Measurements from ENCODE around the gene DNM3.

The DNM3 gene

DNA sequence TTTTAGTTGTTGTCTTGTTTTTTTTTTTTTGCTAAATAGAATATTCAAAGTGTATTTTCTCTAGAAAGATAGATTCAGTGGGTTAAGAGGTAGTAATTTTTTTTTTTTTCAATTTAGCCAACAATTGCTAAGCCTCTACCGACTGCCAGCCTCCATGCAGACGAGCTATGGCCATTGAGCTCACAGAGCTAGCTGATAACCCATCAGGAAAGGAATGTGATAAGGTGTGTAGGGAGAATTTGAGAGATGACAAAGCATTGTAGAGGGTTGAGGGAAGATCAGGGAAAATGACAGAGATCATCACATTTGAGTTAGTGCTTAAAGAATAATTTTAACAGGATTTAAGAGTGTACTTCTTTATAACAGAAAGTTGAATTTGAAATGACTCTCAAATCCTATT, 30.6 kb downstream of the DNM3 start:
- DNase-seq (ENCODE audit: low read depth) = no peak

DNA sequence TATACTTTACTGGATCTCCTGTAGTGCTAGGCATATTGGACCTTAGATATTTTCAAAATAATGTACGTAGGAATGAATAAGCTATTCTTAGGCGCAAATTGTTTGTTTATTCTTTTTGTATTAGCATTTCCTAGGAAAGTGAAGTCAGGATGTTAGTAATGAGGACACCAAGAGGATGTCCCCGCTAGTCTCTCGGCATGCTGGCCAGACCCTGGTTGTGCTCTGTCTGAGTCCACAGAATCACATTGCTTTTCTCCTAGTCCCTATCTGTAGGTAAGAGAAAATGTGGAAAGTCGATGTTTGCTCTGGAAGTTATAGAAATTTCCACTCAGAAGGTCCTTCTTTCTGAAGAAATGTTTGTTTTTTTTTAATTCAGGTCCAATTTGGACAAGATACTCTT, 31.1 kb downstream of the DNM3 start:
- no peak for DNase-seq (ENCODE audit: low read depth)

DNA sequence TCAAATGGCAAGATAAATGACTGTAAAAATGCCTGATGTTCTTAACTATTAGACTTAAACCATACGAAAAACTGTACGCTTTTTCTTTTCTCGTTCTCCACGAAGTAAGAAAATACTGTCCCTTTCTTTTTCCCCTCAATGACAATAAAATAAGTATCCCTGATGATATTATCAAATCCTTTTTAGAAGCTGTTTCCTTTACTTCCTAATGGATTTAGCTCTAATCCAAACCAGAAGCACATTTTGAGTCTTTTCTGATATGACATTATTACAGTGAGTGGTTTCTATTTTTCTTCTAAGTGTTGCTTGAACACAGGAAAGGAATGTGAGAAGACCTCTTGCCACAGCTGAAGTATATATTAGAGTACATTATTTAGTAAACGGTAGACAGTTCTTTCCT, 32.4 kb downstream of the DNM3 start:
- DNase-seq (ENCODE audit: low read depth) = no peak

DNA sequence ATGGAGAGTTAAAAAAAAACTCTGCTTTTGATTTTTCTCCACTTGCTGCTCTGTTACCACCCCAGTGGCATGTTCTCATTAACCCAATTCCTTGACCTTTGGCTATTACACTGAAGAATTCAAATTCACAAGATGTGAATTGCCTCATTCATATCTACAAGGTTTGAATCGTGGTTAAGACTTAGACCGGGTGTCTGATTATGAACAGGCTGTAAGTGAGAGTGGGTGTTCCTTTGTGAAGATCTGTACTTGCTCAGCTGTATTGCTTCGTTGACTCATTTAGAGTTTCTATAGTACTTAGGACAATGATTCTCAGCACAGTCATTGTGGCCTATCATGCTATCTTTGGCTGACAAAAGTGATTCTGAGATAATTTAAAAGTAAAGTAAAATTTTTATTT, 36.4 kb downstream of the DNM3 start:
- DNase-seq (ENCODE audit: low read depth) = no peak

DNA sequence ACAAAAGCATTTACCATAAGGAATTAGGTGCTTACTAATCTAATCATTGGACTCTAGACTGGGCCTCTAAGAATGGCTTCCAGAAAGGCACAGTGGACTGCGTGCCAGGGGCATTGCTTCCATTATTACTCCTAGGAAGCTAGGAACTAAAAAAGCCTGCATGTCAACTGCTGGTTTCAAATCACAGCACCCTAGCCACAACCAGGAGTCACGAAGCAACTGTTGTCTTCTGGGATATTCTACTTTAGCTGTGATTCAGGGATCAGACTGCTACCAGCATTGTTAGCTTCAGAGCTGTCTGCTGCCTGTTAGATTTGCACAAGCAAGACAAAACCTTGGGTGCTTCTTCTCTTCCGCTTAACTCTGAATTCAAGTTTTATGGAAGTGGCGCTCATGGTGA, 38.3 kb downstream of the DNM3 start:
- DNase-seq (ENCODE audit: low read depth) = no peak

DNA sequence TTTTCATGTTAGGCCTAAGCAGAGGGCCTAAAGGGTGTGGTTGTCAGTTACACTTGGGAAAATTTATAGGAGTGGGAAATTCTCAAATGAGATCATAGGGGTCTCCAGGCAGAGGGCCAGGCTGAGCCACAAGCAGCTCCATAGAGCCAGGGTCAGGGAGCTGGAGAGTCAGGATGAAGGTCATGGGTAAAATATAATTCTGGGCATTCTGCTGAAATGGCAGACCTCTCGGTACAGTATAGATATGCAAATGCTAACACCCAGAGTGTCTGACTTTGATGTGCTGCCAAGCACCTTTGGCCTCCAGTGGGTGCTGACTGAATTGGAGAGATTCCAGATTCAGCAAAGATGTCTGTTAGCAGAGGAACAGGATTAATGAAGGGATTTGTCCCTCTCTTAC, 40.1 kb downstream of the DNM3 start:
- DNase-seq (ENCODE audit: low read depth) = no peak

DNA sequence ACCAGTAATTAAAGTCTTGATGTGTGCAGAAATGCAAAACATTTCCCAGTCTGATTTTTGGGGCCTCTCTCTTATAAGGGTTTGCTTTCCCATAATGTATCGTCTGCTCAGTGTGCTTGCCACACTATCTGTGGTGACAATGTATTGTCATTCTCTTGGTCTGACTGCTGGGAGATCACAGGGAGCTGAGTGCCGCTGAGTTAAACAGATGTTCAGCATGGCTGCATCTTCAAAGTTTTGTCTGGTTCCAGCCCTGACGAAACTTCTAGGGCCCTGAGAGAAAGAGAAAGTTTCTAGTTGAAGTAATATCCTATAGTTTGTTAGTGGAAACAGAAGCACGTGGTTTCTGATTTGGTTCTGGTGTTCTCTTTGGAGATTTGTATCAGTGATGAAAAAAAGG, 42.6 kb downstream of the DNM3 start:
- DNase-seq (ENCODE audit: low read depth) = no peak

DNA sequence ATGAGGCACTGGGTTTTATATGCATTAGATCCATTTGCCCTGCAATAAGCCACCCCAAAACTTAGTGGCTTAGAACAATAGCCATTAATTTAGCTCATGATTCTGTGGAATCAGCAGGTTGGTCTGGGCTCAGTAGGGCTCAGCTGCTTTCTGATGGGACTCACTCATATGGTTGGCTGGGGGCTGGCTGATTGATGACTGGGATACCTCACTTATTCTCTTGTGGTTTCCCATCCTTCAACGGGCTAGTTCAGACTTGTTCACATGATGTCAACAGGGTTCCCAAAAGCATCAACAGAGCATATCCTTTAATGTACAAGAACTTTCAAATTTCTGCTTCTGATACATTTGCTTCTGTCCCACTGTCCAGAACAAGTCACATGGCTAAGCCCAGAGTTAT, 43.2 kb downstream of the DNM3 start:
- no peak for DNase-seq (ENCODE audit: low read depth)

DNA sequence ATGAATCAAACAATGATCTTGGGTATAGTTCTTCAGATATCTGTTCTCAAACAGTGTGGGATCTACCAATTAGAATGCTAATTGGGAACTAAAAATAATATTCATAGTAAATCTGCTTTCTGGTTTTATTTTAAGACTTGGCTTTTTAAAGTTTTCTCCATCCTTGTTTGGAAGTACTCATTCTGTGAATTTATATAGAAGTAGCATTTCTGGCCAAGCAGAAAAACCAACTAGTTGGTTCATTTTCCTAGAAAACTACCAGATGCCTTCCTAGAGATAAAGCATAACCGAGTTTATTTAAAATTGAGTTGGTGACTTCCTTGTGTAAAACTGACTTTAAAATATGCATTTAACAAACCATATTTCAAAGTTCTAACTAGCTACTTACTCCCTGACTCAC, 48.8 kb downstream of the DNM3 start:
- no peak for DNase-seq (ENCODE audit: low read depth)

DNA sequence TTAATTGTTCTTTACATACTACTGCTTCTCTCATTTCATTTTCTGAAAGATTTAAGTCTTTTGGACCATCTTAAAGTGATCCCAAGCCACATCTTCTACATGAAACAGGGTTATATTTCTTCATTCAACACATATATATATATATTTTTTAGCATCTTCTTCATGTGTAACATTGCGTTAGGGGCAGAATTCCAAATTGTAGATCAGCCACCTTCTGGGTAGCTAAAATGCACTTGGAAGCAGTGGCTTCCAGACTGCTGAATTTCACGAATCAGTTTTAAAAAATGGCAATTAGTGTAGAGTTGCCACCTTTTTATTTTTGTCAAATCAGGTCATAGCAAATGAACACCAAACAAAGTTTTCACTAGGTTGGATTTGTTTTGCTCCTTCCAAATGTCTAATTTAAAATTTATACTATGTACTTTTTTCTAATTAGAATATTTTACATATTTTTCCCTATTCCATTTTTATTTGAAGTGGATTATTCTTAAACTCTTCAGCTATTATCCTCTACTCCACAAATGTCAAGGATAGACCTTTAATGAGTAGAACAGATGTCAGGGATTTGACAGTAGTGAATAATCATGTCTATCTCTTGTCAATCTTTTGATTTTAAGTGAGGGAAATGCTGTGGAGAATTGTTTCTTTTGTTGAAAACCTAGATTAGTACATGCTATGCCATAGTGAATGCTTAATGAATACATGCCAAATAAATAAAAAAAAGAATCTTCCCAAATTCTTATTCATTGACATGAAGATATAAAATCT, 55.8 kb downstream of the DNM3 start:
- no peak for DNase-seq (ENCODE audit: low read depth)

DNA sequence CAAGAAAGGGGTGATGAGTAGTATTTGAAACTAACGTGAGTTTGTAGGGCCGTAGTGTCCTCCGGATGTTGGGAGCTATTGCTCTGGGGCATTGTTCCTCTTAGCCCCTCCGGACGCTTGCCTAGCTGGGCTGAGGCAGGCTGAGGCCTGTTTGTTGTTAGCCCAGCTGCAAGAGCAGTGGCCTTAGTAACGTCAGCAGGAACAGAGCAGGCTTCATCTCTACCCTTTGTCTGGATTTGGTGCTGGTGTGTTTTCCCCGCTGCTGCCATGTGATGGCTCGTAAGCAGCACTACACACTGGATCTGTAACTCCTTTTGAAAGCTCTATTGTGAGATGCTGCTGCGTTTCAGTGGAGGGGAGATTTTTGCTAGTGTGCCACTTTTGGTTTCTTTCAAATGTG, 57.6 kb downstream of the DNM3 start:
- DNase-seq (ENCODE audit: low read depth) = no peak

DNA sequence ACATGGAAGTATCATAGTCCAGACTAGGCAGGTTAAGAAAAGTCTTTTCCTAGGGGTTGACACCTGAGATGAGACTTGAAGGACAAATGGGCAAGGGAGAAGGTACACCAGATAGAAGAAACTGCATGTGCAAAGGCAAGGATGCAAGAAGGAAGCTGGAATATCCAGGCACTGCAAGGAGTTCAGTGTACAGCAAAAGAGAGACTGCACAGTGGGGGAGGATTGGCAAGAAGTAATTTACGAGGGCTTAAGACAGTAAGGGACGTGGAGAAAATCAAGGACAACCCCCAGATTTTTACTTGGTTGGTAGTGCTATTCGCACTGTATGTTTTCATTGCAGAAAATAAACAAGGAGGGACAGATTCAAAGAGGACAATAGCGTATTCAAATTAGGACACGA, 58.5 kb downstream of the DNM3 start:
- no peak for DNase-seq (ENCODE audit: low read depth)

DNA sequence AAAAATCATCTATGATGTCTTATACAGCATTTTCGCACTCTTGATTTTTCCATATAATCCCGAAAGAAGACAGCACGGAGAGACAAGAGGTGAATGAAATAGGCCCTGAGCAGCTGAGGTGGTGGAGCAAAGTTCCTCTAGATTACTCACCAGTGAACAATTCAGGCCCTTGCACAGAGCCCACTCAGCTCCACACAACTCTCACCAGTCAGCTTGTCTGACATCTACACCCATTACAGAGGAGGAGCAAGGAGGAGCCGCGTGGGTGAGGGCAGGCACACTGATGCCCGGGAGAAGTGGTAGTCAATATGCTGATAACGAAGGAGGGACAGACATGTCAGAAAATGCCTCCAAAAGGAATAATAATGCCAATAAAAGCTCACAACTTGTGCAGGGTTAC, 59.9 kb downstream of the DNM3 start:
- no peak for DNase-seq (ENCODE audit: low read depth)

DNA sequence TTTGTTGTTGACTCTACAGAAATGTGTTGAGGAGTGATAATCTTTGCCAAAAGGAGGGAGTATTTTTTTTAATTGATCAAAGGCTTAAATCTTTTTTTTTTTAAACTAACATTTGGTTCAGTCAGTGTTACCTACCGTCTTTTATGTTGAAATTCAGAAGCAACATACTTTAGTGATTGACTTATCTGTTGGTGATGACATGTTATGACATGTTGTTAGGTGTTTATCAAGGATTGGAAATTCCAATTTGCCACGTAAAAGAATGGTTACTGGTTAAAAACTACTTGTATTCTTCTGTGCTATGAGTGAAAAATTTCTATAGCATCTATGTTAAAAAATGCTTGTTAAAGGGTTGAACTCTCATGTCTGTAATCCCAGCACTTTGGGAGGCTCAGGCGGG, 61.2 kb downstream of the DNM3 start:
- no peak for DNase-seq (ENCODE audit: low read depth)

DNA sequence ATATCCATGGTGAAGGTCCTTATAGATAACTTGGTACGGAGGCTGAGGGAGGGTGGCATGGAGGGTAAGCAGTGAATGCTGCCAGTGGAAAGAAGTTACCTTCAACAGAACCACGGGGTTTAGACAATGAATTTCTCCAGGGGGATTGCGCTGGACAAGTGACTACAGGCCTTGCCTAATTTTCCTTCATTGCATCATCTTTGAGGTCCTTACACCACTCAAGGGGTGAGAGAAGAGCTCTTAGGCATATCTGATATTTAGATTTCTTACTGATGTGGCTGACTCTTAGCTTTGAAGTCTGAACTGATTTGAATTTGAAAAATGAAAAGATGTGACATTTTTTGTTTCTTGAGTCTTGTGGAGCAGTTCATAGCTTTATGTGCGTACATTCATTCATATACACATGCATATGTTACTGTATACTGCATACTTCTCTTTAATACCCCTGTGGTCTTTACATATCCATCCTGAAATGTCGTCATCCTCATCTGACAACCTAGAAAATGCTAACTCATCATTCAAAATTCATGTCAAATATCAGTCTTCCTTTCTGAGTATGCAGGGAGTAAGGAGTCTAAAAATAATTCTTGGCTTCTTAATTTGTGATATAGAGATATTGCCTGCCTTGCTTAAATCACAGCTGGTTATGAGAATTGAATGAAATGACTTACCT, 63.6 kb downstream of the DNM3 start:
- no peak for DNase-seq (ENCODE audit: low read depth)

DNA sequence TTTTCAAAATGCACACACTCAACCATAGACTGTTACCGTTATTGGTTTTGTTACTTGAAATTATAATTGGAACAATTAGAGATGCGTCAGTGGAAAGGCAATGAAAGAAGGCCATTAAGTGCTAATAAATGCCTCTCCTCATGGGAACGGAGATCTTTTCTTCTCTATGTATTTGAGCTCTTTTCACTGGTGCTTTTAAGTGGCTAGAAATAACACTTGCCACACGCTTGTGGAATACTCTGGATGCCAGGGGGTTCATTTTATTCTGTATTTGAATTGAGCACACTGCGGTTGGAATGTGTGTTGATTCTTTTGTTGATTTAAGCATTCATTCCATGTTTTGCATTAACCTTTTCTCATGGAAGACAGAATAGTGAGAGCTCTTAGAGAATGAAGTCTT, 68.4 kb downstream of the DNM3 start:
- no peak for DNase-seq (ENCODE audit: low read depth)

DNA sequence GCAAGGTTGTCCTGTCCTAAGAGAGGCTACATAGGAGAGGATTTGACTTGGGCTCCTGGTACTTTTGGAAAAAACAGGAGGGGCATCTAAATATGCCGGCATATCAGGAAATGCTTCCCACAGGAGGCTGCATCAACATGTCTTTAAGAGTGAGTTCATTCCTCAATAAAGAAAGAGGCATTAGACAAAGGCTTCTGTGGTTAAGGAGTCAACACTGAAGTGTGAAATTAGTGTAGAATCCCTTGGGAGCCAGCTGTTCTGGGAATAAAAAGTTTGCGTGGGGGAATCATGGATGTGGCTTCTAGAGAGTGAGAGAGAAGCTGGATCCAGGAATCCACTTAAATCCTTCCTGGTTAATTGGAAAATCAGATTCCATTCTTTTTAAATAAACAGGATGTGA, 69.5 kb downstream of the DNM3 start:
- DNase-seq (ENCODE audit: low read depth) = no peak

DNA sequence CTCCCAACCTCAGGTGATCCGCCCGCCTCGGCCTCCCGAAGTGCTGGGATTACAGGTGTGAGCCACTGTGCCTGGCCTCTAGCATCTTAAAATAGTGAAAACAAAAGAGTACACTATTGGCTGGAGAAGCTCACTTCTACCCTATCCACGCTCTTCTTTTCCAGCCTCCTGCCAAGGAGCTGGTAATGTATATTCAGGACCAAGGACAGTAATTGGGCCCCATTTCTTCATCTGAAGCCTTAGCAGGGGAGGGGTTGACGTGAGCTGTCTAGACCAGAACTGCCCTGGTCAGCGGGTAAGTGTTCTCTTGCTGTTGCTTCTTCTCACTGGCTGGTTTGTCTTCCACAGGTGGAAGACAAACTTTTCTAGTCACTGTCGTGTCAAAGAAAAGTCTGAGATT, 70.2 kb downstream of the DNM3 start:
- no peak for DNase-seq (ENCODE audit: low read depth)

DNA sequence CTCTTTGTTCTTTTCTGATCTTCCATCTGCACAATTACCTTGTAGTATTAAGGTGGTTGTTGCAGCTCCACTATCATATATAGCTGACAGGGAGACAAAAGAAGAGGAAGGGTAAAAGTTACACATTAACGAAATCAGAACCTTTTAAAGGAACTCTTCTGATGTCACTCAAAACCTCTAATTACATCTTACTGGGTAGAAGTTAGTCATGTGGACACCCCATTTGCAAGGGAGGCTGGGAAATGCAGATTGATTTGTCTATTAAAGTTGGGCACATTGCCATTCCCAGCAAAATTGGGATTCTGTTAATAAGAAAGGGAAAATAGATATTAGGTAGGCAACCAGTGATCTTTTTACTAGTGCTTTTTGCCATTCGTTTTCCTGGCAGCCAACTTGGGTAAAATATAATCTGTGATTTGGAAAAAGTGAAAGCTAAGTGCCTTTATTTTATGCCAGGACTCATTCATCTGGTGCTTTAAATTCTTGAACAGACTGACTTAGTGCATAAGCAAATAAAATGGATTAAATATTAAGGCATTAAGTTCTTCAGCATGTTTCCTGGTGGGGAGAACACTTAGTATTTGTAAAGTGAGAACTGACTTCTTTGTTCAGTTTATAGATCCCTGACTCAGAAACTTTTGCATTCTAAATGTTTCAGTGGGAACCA, 71.3 kb downstream of the DNM3 start:
- DNase-seq (ENCODE audit: low read depth) = no peak

DNA sequence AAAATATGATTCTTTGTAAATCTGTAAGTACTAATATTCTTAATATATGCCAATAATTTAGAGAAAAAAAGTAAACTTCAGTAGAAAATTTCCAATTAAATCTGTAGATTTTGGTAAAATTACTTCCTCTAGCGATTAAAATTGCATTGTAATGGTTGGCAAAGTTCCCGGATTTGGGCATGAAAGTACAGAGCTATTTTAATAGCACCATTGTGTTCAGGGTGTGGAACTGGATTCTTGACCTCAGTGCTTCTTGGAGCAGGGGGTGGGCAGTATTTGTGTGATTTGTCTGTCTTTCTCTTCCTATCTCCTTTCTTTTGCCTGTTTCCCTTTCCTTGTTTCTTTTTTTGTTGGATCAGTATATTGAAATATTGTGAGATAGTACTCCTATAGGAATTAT, 72.1 kb downstream of the DNM3 start:
- DNase-seq (ENCODE audit: low read depth) = no peak

DNA sequence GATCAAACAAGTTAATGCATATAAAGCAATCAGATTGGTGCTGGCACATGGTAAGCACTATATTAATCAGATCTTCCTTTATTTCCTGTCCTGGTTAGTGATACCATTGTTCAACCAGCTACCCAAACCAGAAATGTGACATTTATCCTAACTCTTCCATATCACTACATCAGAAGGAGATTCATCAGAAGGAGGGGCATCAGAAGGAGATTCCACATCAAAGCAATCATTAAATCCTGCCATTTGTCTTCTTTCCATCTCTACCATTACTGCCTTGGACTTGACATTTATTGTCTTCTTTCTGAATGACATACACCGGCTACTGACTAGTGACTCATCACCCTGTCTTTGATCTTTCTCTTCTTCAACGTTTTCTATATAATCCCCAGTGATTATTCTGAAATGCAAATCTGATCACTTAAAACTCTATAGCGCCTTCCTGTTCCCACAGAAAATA, 75.0 kb downstream of the DNM3 start:
- DNase-seq (ENCODE audit: low read depth) = no peak

DNA sequence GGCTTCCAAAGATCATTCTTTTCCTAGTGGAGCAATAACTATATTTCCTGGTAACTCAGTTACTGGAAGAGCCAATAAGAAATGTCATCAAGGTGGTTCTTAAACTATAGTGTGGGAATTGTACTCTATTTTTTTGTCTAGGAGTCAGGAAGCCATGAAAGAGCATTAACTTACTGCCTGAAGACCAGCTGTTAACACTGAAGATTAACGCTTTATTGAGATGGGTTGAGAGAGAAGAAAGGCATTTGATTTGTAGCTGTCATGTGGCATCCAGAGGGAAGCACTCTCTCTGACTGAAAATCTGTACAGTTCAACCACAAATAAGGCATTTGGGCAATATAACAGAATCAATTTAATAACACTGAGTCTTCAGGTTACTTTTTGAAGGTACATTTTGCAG, 76.0 kb downstream of the DNM3 start:
- DNase-seq (ENCODE audit: low read depth) = no peak
